IMR-90 (cell line): ENCODE results near the gene PHF19. TPM values are rescaled to one million over a fixed set of nuclear protein-coding genes. Genes with fewer than 3 reads are reported as not detected.

Experiments used
- ATAC-seq: fragments of 200-7000 bp; cut with Tn5 transposase; 2 replicates; pipeline ENCODE4 v1.9.1; 2020; ENCODE audit warnings: low read depth, mild to moderate bottlenecking, moderate library complexity
- BruUV-seq: library from RNA; stranded (reverse); fragments of 400-500 nt; replicated peaks from 2 replicates; lab custom pipeline; 2021; lab: Mats Ljungman, UMichigan
- CTCF ChIA-PET: fragments of 300-600 bp; formaldehyde crosslinking; extraction: SDS; loops from one replicate; lab custom pipeline; 2021; ENCODE audit warnings: antibody characterized with exemption; lab: Yijun Ruan, JAX
- POLR2A ChIA-PET: fragments of 300-600 bp; sonication (Branson Sonifier 250); formaldehyde crosslinking; loops from one replicate; lab custom pipeline; 2022; ENCODE audit warnings: antibody characterized with exemption; ENCODE audit not compliant: unreplicated experiment; lab: Charles Lee
- DNase-seq: peaks from one replicate; pipeline ENCODE4 v3.0.0; 2013
- H2AFZ ChIP-seq: replicated peaks from 2 replicates; pipeline ENCODE3; 2013; ENCODE audit warnings: low read length, mild to moderate bottlenecking; ENCODE audit not compliant: poor library complexity
- H2AK5ac ChIP-seq: 2 replicates; pipeline ENCODE4 v1.6.1; 2013; ENCODE audit warnings: low read depth, low read length, inconsistent platforms
- H2AK9ac ChIP-seq: replicated peaks from 2 replicates; pipeline ENCODE3; 2013; ENCODE audit warnings: mild to moderate bottlenecking, low read depth, low read length, moderate library complexity; ENCODE audit not compliant: poor library complexity
- H2BK120ac ChIP-seq: 2 replicates; pipeline ENCODE4 v1.6.1; 2013; ENCODE audit warnings: low read depth, low read length, inconsistent platforms
- H2BK15ac ChIP-seq: 3 replicates; pipeline ENCODE4 v1.6.1; 2013; ENCODE audit warnings: low read depth, low read length, inconsistent platforms
- H2BK20ac ChIP-seq: 2 replicates; pipeline ENCODE4 v1.6.1; 2013; ENCODE audit warnings: low read depth, mild to moderate bottlenecking, inconsistent platforms, low read length, moderate library complexity
- H2BK5ac ChIP-seq: 2 replicates; pipeline ENCODE4 v1.6.1; 2013; ENCODE audit warnings: mild to moderate bottlenecking, low read depth, low read length, inconsistent platforms; ENCODE audit not compliant: poor library complexity, severe bottlenecking
- H3K14ac ChIP-seq: replicated peaks from 2 replicates; pipeline ENCODE4 v1.6.1; 2013; ENCODE audit warnings: low read depth, low read length, inconsistent platforms
- H3K18ac ChIP-seq: 2 replicates; pipeline ENCODE4 v1.6.1; 2013; ENCODE audit warnings: low read depth, low read length, control low read depth
- H3K23ac ChIP-seq: 2 replicates; pipeline ENCODE4 v1.6.1; 2013; ENCODE audit warnings: low read depth, low read length, inconsistent platforms
- H3K27ac ChIP-seq: 2 replicates; pipeline ENCODE4 v1.5.1; 2013; ENCODE audit warnings: mild to moderate bottlenecking, control low read depth, low read length; ENCODE audit not compliant: insufficient read depth
- H3K27me3 ChIP-seq: 2 replicates; pipeline ENCODE4 v1.6.1; 2013; ENCODE audit warnings: low read length; ENCODE audit not compliant: control insufficient read depth, insufficient read depth
- H3K36me3 ChIP-seq: 2 replicates; pipeline ENCODE4 v1.6.1; 2013; ENCODE audit warnings: low read length, mixed read lengths; ENCODE audit not compliant: control insufficient read depth, insufficient read depth
- H3K4ac ChIP-seq: 2 replicates; pipeline ENCODE4 v1.6.1; 2013; ENCODE audit warnings: low read depth, low read length, inconsistent platforms
- H3K4me1 ChIP-seq: 2 replicates; pipeline ENCODE4 v1.6.1; 2013; ENCODE audit warnings: low read length, mixed read lengths; ENCODE audit not compliant: control insufficient read depth, insufficient read depth
- H3K4me2 ChIP-seq: 2 replicates; pipeline ENCODE4 v1.6.1; 2013; ENCODE audit warnings: low read depth, mild to moderate bottlenecking, control low read depth, low read length, moderate library complexity
- H3K4me3 ChIP-seq: 2 replicates; pipeline ENCODE4 v1.5.1; 2013; ENCODE audit warnings: low read depth, mild to moderate bottlenecking, control low read depth, low read length, moderate library complexity; ENCODE audit not compliant: insufficient read depth
- H3K56ac ChIP-seq: 2 replicates; pipeline ENCODE4 v1.6.1; 2013; ENCODE audit warnings: low read length, inconsistent platforms; ENCODE audit not compliant: insufficient read depth; ENCODE audit errors: extremely low read depth
- H3K79me1 ChIP-seq, 2 experiments: 2 replicates each; pipeline ENCODE4 v1.6.1; 2013; ENCODE audit warnings: low read length in 2 of 2, inconsistent platforms in 1 of 2, low read depth in 1 of 2
- H3K9ac ChIP-seq: 2 replicates; pipeline ENCODE4 v1.6.1; 2013; ENCODE audit warnings: low read depth, low read length, control low read depth
- H3K9me1 ChIP-seq: 2 replicates; pipeline ENCODE4 v1.6.1; 2013; ENCODE audit warnings: low read length, inconsistent platforms; ENCODE audit not compliant: insufficient read depth
- H3K9me3 ChIP-seq: 2 replicates; pipeline ENCODE4 v1.6.1; 2013; ENCODE audit warnings: low read length; ENCODE audit not compliant: control insufficient read depth, insufficient read depth
- H4K20me1 ChIP-seq: 2 replicates; pipeline ENCODE4 v1.6.1; 2013; ENCODE audit warnings: low read length, inconsistent platforms; ENCODE audit not compliant: insufficient read depth
- H4K5ac ChIP-seq: 2 replicates; pipeline ENCODE4 v1.6.1; 2013; ENCODE audit warnings: mild to moderate bottlenecking, low read depth, low read length, control low read depth
- H4K8ac ChIP-seq, 2 experiments: 2 replicates each; pipeline ENCODE4 v1.6.1; 2013; ENCODE audit warnings: low read depth in 2 of 2, low read length in 2 of 2, control low read depth in 1 of 2, inconsistent platforms in 1 of 2
- H4K91ac ChIP-seq: 2 replicates; pipeline ENCODE4 v1.6.1; 2013; ENCODE audit warnings: low read depth, low read length, inconsistent platforms; ENCODE audit not compliant: insufficient read depth
- FOS ChIP-seq: fragments of 150-350 bp; IDR thresholded peaks from 2 replicates; pipeline ENCODE4 v1.6.1; 2016; ENCODE audit warnings: low read depth, low read length
- MAFK ChIP-seq: IDR thresholded peaks from 2 replicates; pipeline ENCODE4 v1.6.1; 2012; ENCODE audit warnings: low read depth, low read length, improper control_type of control experiment
- WGBS, 2 experiments: methylation state at CpG; one replicate each; pipeline versions ENCODE4 v1.1.5 to v1.1.7; 2013; ENCODE audit warnings: missing lambda C conversion rate in 2 of 2; ENCODE audit not compliant: insufficient read length in 1 of 2; ENCODE audit errors: extremely low coverage in 2 of 2; 5-methylcytosine and 5-hydroxymethylcytosine counted together
- dilution Hi-C: fragments of 300-500 bp; cut with HindIII; formaldehyde crosslinking; loops from one replicate; pipeline ENCODE4 v1.14.3; 2018; ENCODE audit warnings: low sequenced_read_pairs; ENCODE audit not compliant: unreplicated experiment
- in situ Hi-C: fragments of 300-500 bp; cut with MboI; formaldehyde crosslinking; loops from 3 replicates; pipeline ENCODE4 v1.14.3; 2019; ENCODE audit warnings: low sequenced_read_pairs, inconsistent platforms, mixed read lengths
- intact Hi-C: fragments of 100-400 bp; cut with micrococcal nuclease; formaldehyde crosslinking; loops from 2 replicates; pipeline ENCODE4 v1.10.0; 2022
- polyA plus RNA-seq, 3 experiments: library from polyadenylated mRNA; depleted of rRNA; stranded (reverse); fragments of >200 nt; gene quantifications; 2 replicates each; pipeline ENCODE4 v1.2.3, GENCODE V29; 2012; ENCODE audit warnings: low replicate concordance in 1 of 3
- total RNA-seq: library from RNA; depleted of rRNA; stranded (reverse); fragments of >200 nt; gene quantifications from 2 replicates; pipeline ENCODE4 v1.2.3, GENCODE V29; 2012

PHF19 gene
- total and polyA plus RNA-seq, 2 of the 4 experiments (the other 2 are of a cell fraction) = 37.6 to 55.6 TPM

- Histone ChIP-seq H2BK20ac (no peak overlapping the region), H2AFZ (no peak overlapping the region), H3K79me1 (peaks cover 0 to 7% of the 10 kb centered on the region in 2 experiments; a peak in 2 of 4 replicates), H3K4ac (no peak overlapping the region), H3K36me3 (peaks cover 6% of the 10 kb centered on the region), H4K5ac (no peak overlapping the region), H3K4me3 (no peak overlapping the region), H3K14ac (no peak overlapping the region), H4K20me1 (no peaks in the 10 kb centered on the region), H3K4me2 (no peak overlapping the region), H3K56ac (no peak overlapping the region), H3K9ac (no peak overlapping the region), H2BK15ac (no peak overlapping the region), H3K4me1 (no peaks in the 10 kb centered on the region; the same call in 1 of the 2 replicates), H3K9me3 (no peaks in the 10 kb centered on the region), H4K91ac (no peak overlapping the region), H2BK5ac (no peak overlapping the region), H3K18ac (no peak overlapping the region), H3K27me3 (no peaks in the 10 kb centered on the region), H4K8ac (no peak overlapping the region), H3K9me1 (peaks cover 22% of the 10 kb centered on the region), H3K27ac (no peak overlapping the region), H2AK5ac (no peak overlapping the region), H3K23ac (no peak overlapping the region), H2BK120ac (no peak overlapping the region), H2AK9ac (no peak overlapping the region)
- dilution Hi-C loops (no loop called here), intact Hi-C loops (no loop called here), in situ Hi-C loops (no loop called here)
- no peak for TF ChIP-seq MAFK
- TF ChIP-seq FOS = no peak
- no TSS peak for BruUV-seq
- ChIA-PET CTCF (no interaction called here), POLR2A (no interaction called here)
- no peak for ATAC-seq
- DNase-seq = no peak
- 100% methylated on average over 2 of the region's 9 CpGs; no CpG with 5 or more reads in 1 of the 2 experiments for WGBS, 2 experiments
Measured at GRCh38 chr9:120911295-120911837, 34.4 kb upstream of the PHF19 start.
